Stimulated activated CD4-positive, alpha-beta T cell treated with anti-CD3 and anti-CD28 coated beads, Interleukin-12 subunit alpha, Interleukin-12 subunit beta, amount 100 ng/mL, for 24 hours (primary cell): ENCODE measurements around the gene TMEM258.

Experiments
- DNase-seq, 2 experiments: peaks; one replicate each; pipeline ENCODE4 v3.0.0-alpha.2; 2020; ENCODE audit warnings: low read depth in 2 of 2

TMEM258 gene

GRCh38 chr11:61820174-61820573, 27.8 kb upstream of the TMEM258 start:
- no peak for DNase-seq

- no peak for DNase-seq
Measured at GRCh38 chr11:61817471-61818202, 25.2 kb upstream of the TMEM258 start.

- DNase-seq: peak; percentile 51 to 76
Measured at GRCh38 chr11:61816736-61817455, 24.5 kb upstream of the TMEM258 start, which contains the start of gene FADS1. Gene FADS1 (minus strand): TSS chr11:61817003. CDS start chr11:61816929, 74 bp downstream.

- peak in 1 of 2 experiments; percentile 50 for DNase-seq
Measured at GRCh38 chr11:61815790-61816735, 23.7 kb upstream of the TMEM258 start.

- peak in 1 of 2 experiments; percentile 46 for DNase-seq
Measured at GRCh38 chr11:61814958-61815789, 22.8 kb upstream of the TMEM258 start.

GRCh38 chr11:61814247-61814957, 22.0 kb upstream of the TMEM258 start:
- no peak for DNase-seq

GRCh38 chr11:61812736-61813411, 20.5 kb upstream of the TMEM258 start:
- DNase-seq: no peak

GRCh38 chr11:61811831-61812230, 19.4 kb upstream of the TMEM258 start:
- no peak for DNase-seq

GRCh38 chr11:61810671-61811175, 18.3 kb upstream of the TMEM258 start:
- DNase-seq: no peak

GRCh38 chr11:61806785-61807184, 14.4 kb upstream of the TMEM258 start:
- no peak for DNase-seq

GRCh38 chr11:61805146-61805545, 12.7 kb upstream of the TMEM258 start:
- DNase-seq: no peak

- no peak for DNase-seq
Measured at GRCh38 chr11:61803889-61804647, 11.7 kb upstream of the TMEM258 start.

GRCh38 chr11:61802605-61803004, 10.2 kb upstream of the TMEM258 start:
- DNase-seq: no peak

- no peak for DNase-seq
Measured at GRCh38 chr11:61800331-61801281, 8.2 kb upstream of the TMEM258 start.

GRCh38 chr11:61799665-61800284, 7.4 kb upstream of the TMEM258 start:
- DNase-seq: no peak

GRCh38 chr11:61797263-61797944, 5.0 kb upstream of the TMEM258 start:
- peak in 1 of 2 experiments; percentile 32 for DNase-seq
